HepG2 (cell line): ENCODE measurements around the gene OR6S1. TPM values are rescaled to one million over a fixed set of nuclear protein-coding genes. Genes with fewer than 3 reads are reported as not detected.

Experiments used
- CBX5 ChIP-seq: sonication (generic); formaldehyde crosslinking; IDR thresholded peaks from 2 replicates; pipeline ENCODE4 v1.4.0; 2020; ENCODE audit warnings: missing genetic modification reagents, borderline replicate concordance
- HIVEP1 ChIP-seq: sonication (generic); formaldehyde crosslinking; IDR thresholded peaks from 2 replicates; pipeline ENCODE4 v1.4.0; 2020; ENCODE audit warnings: mild to moderate bottlenecking, missing genetic modification reagents
- JDP2 ChIP-seq: sonication (generic); formaldehyde crosslinking; IDR thresholded peaks from 2 replicates; pipeline ENCODE4 v1.8.1; 2022; ENCODE audit warnings: missing genetic modification reagents, borderline replicate concordance
- SRSF4 ChIP-seq: fragments of 200-400 bp; formaldehyde crosslinking; IDR thresholded peaks from one replicate; pipeline ENCODE4 v1.6.1; 2018; ENCODE audit warnings: mild to moderate bottlenecking, low read depth, low read length, moderate library complexity; ENCODE audit not compliant: poor library complexity, severe bottlenecking
- TARDBP ChIP-seq: sonication (generic); formaldehyde crosslinking; IDR thresholded peaks from 2 replicates; pipeline ENCODE4 v1.8.0; 2022; ENCODE audit warnings: mild to moderate bottlenecking, missing genetic modification reagents
- ZNF557 ChIP-seq: sonication (generic); formaldehyde crosslinking; IDR thresholded peaks from 2 replicates; pipeline ENCODE4 v1.4.0; 2020; ENCODE audit warnings: missing genetic modification reagents
- ZNF644 ChIP-seq: IDR thresholded peaks from 2 replicates; pipeline ENCODE4 v1.6.1; 2016; ENCODE audit warnings: low read depth
- polyA plus RNA-seq, 8 experiments: library from polyadenylated mRNA; depleted of rRNA in 3 of 8; stranded (reverse) in 7 of 8; unstranded in 1 of 8; fragments of >200 nt; fragmentation: Illumina TruSeq in 4 of 8; extraction: Trizol in 4 of 8; gene quantifications; 2 replicates each; pipeline versions ENCODE4 v1.2.1 to v1.2.3, GENCODE V29; 2011 to 2016; ENCODE audit warnings: low read depth in 4 of 8, missing spikeins in 1 of 8, mixed read lengths in 1 of 8; ENCODE audit not compliant: insufficient read depth in 1 of 8
- total RNA-seq, 5 experiments: library from RNA; depleted of rRNA; stranded (reverse); fragments of >200 nt; fragmentation: Illumina TruSeq; extraction: Trizol; gene quantifications; 2 replicates each; pipeline ENCODE4 v1.2.3, GENCODE V29; 2016; ENCODE audit warnings: low read depth in 1 of 5
- TF ChIP-seq, protein P1 (sequence below): sonication (generic); formaldehyde crosslinking; IDR thresholded peaks from 2 replicates; pipeline ENCODE4 v1.4.0; 2020; ENCODE audit warnings: low read depth, mild to moderate bottlenecking, missing genetic modification reagents
- TF ChIP-seq, protein P2 (sequence below): sonication (generic); formaldehyde crosslinking; IDR thresholded peaks from 2 replicates; pipeline ENCODE4 v1.8.1; 2023; ENCODE audit warnings: mild to moderate bottlenecking, missing genetic modification reagents
- TF ChIP-seq, protein P3 (sequence below): sonication (generic); formaldehyde crosslinking; IDR thresholded peaks from 2 replicates; pipeline ENCODE4 v1.4.0; 2020; ENCODE audit warnings: mild to moderate bottlenecking, missing genetic modification reagents
- TF ChIP-seq, protein P4 (sequence below), 2 experiments: fragments of 450-650 bp in 1 of 2; sonication (generic) in 1 of 2; formaldehyde crosslinking; IDR thresholded peaks; 2 replicates each; pipeline versions ENCODE4 v1.5.0 to v1.8.0; 2020 to 2022; ENCODE audit warnings: mild to moderate bottlenecking in 1 of 2, missing genetic modification reagents in 1 of 2
- TF ChIP-seq, protein P5 (sequence below): sonication (generic); formaldehyde crosslinking; conservative IDR thresholded peaks from 2 replicates; pipeline ENCODE4 v1.4.0; 2020; ENCODE audit warnings: mild to moderate bottlenecking, missing genetic modification reagents, moderate library complexity

The OR6S1 gene
- total and polyA plus RNA-seq, 2 of the 13 experiments (the other 11 are each of a cell fraction or from before 2014, with no cell fraction given) = 0.09 TPM; not detected in 1

DNA sequence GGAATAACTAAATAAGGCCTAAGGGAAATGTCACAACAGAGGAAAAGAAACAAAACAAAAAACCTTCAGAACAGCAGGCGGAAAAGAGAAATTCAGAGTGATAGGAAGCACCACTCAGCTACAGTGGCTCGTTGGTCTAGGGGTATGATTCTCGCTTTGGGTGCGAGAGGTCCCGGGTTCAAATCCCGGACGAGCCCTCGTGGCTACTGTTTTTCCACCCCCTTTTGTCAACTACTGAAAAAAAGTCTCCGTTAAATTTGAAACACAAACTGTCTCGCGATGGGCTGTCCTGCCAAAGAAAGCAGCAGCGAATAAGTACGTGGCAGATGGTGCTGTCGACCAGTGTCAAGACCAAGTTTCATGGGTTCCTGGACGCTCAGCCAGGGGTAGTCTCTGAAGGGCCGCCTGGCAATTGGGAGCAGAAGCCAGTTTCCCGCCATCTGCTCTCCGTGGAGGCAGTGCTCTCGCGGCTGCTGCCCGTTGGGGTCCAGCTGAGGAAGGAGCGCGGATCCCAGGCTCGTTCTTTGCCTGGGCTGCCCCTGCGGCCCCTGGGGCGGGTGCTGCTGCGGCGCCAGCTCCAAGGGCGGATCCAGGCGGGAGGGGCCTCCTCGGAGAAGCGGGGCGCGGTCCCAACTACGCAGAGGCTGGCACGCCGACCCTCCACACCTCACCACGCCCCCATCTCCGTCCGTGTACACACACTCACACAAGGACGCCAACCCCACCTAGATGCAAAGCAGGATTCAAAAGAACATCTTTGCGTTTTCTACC is 42.6 kb upstream of the OR6S1 start, which contains the start of gene RNASE4 (continued):
- TF ChIP-seq, protein P1, sequence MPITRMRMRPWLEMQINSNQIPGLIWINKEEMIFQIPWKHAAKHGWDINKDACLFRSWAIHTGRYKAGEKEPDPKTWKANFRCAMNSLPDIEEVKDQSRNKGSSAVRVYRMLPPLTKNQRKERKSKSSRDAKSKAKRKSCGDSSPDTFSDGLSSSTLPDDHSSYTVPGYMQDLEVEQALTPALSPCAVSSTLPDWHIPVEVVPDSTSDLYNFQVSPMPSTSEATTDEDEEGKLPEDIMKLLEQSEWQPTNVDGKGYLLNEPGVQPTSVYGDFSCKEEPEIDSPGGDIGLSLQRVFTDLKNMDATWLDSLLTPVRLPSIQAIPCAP (CRISPR knock-in tag) = no peak
- TF ChIP-seq ZNF644 (CRISPR knock-in tag) (peak; percentile 10; the same call in 1 of the 2 replicates), ZNF557 (no peak), CBX5 (CRISPR knock-in tag) (peak; percentile 21; the same call in 1 of the 2 replicates), SRSF4 (no peak), HIVEP1 (CRISPR knock-in tag) (peak; percentile 83; the same call in 1 of the 2 replicates), TARDBP (CRISPR knock-in tag) (peak; percentile 31; the same call in 1 of the 2 replicates), JDP2 (no peak; the same call in 1 of the 2 replicates)
- TF ChIP-seq, protein P2, sequence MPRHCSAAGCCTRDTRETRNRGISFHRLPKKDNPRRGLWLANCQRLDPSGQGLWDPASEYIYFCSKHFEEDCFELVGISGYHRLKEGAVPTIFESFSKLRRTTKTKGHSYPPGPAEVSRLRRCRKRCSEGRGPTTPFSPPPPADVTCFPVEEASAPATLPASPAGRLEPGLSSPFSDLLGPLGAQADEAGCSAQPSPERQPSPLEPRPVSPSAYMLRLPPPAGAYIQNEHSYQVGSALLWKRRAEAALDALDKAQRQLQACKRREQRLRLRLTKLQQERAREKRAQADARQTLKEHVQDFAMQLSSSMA (CRISPR knock-in tag) = no peak
- TF ChIP-seq, protein P3, sequence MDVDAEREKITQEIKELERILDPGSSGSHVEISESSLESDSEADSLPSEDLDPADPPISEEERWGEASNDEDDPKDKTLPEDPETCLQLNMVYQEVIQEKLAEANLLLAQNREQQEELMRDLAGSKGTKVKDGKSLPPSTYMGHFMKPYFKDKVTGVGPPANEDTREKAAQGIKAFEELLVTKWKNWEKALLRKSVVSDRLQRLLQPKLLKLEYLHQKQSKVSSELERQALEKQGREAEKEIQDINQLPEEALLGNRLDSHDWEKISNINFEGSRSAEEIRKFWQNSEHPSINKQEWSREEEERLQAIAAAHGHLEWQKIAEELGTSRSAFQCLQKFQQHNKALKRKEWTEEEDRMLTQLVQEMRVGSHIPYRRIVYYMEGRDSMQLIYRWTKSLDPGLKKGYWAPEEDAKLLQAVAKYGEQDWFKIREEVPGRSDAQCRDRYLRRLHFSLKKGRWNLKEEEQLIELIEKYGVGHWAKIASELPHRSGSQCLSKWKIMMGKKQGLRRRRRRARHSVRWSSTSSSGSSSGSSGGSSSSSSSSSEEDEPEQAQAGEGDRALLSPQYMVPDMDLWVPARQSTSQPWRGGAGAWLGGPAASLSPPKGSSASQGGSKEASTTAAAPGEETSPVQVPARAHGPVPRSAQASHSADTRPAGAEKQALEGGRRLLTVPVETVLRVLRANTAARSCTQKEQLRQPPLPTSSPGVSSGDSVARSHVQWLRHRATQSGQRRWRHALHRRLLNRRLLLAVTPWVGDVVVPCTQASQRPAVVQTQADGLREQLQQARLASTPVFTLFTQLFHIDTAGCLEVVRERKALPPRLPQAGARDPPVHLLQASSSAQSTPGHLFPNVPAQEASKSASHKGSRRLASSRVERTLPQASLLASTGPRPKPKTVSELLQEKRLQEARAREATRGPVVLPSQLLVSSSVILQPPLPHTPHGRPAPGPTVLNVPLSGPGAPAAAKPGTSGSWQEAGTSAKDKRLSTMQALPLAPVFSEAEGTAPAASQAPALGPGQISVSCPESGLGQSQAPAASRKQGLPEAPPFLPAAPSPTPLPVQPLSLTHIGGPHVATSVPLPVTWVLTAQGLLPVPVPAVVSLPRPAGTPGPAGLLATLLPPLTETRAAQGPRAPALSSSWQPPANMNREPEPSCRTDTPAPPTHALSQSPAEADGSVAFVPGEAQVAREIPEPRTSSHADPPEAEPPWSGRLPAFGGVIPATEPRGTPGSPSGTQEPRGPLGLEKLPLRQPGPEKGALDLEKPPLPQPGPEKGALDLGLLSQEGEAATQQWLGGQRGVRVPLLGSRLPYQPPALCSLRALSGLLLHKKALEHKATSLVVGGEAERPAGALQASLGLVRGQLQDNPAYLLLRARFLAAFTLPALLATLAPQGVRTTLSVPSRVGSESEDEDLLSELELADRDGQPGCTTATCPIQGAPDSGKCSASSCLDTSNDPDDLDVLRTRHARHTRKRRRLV (CRISPR knock-in tag) = no peak
- TF ChIP-seq, protein P4, sequence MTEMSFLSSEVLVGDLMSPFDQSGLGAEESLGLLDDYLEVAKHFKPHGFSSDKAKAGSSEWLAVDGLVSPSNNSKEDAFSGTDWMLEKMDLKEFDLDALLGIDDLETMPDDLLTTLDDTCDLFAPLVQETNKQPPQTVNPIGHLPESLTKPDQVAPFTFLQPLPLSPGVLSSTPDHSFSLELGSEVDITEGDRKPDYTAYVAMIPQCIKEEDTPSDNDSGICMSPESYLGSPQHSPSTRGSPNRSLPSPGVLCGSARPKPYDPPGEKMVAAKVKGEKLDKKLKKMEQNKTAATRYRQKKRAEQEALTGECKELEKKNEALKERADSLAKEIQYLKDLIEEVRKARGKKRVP (CRISPR knock-in tag; IDR thresholded peaks at IDR 0.05) = 0 out of 4 replicates have a peak, but pooled peaks of 1 of the 2 experiments have one; percentile 3
- TF ChIP-seq, protein P5, sequence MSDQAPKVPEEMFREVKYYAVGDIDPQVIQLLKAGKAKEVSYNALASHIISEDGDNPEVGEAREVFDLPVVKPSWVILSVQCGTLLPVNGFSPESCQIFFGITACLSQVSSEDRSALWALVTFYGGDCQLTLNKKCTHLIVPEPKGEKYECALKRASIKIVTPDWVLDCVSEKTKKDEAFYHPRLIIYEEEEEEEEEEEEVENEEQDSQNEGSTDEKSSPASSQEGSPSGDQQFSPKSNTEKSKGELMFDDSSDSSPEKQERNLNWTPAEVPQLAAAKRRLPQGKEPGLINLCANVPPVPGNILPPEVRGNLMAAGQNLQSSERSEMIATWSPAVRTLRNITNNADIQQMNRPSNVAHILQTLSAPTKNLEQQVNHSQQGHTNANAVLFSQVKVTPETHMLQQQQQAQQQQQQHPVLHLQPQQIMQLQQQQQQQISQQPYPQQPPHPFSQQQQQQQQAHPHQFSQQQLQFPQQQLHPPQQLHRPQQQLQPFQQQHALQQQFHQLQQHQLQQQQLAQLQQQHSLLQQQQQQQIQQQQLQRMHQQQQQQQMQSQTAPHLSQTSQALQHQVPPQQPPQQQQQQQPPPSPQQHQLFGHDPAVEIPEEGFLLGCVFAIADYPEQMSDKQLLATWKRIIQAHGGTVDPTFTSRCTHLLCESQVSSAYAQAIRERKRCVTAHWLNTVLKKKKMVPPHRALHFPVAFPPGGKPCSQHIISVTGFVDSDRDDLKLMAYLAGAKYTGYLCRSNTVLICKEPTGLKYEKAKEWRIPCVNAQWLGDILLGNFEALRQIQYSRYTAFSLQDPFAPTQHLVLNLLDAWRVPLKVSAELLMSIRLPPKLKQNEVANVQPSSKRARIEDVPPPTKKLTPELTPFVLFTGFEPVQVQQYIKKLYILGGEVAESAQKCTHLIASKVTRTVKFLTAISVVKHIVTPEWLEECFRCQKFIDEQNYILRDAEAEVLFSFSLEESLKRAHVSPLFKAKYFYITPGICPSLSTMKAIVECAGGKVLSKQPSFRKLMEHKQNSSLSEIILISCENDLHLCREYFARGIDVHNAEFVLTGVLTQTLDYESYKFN (CRISPR knock-in tag) = peak; percentile 33
